Upper lobe of right lung (tissue), 1 donor: ENCODE data around the gene MTCL1. TPM values are rescaled to one million over a fixed set of nuclear protein-coding genes. Genes with fewer than 3 reads are reported as not detected.

Source experiments
- ATAC-seq: fragments of 200-7000 bp; cut with Tn5 transposase; one replicate; pipeline ENCODE4 v1.9.1; 2020; ENCODE audit warnings: mild to moderate bottlenecking, moderate library complexity
- DNase-seq: peaks from one replicate; pipeline ENCODE4 v3.0.0-alpha.2; 2020
- H3K27ac ChIP-seq: fragments of 200-600 bp; one replicate; pipeline ENCODE4 v1.8.0; 2022
- H3K27me3 ChIP-seq: fragments of 200-600 bp; one replicate; pipeline ENCODE4 v1.8.0; 2022; ENCODE audit warnings: mild to moderate bottlenecking
- H3K36me3 ChIP-seq: fragments of 200-600 bp; one replicate; pipeline ENCODE4 v1.8.0; 2022
- H3K4me1 ChIP-seq: fragments of 200-600 bp; one replicate; pipeline ENCODE4 v1.8.0; 2022
- H3K4me3 ChIP-seq: fragments of 200-600 bp; one replicate; pipeline ENCODE4 v1.8.0; 2022; ENCODE audit warnings: mild to moderate bottlenecking
- H3K9me3 ChIP-seq: fragments of 200-600 bp; one replicate; pipeline ENCODE4 v1.8.0; 2022
- CTCF ChIP-seq: fragments of 200-600 bp; IDR thresholded peaks from one replicate; pipeline ENCODE4 v1.8.0; 2022; ENCODE audit warnings: antibody characterized with exemption
- intact Hi-C: fragments of 100-400 bp; cut with DNase I; formaldehyde crosslinking; loops from one replicate; pipeline ENCODE4 v1.11.0; 2022
- total RNA-seq: library from RNA; stranded (reverse); fragmentation: NEBNext Ultra II Directional; extraction: Animal tissue kit (Norgen Biotek cat#: 25700); gene quantifications from one replicate; pipeline ENCODE4 v1.2.1, GENCODE V29; 2021
- donor health status: DM: no; HTN: yes; CAD: no; lungs with severe emphysema.

The MTCL1 gene
- total RNA-seq, 1 donor from 2014 or later = 10.1 TPM

- H3K27ac ChIP-seq = peak overlapping the region; percentile 82
- peak overlapping the region; percentile 71 for H3K4me3 ChIP-seq
- peaks cover 17% of the 10 kb centered on the region for H3K4me1 ChIP-seq
- no peaks in the 10 kb centered on the region for H3K36me3 ChIP-seq
- H3K27me3 ChIP-seq = no peaks in the 10 kb centered on the region
- H3K9me3 ChIP-seq = no peaks in the 10 kb centered on the region
- TF ChIP-seq CTCF = no peak
- DNase-seq (peak; percentile 64), ATAC-seq (peak; percentile 2)
- intact Hi-C loops = no loop called here
Measured at GRCh38 chr18:8703781-8704301, 1.5 kb upstream of the MTCL1 start.

- H3K9me3 ChIP-seq = no peaks in the 10 kb centered on the region
- intact Hi-C loops = no loop called here
- no peak for TF ChIP-seq CTCF
- DNase-seq (peak; percentile 95), ATAC-seq (peak; percentile 95)
- no peaks in the 10 kb centered on the region for H3K36me3 ChIP-seq
- no peaks in the 10 kb centered on the region for H3K27me3 ChIP-seq
- H3K4me1 ChIP-seq = peaks cover 17% of the 10 kb centered on the region
- peak overlapping the region; percentile 82 for H3K27ac ChIP-seq
- peak overlapping the region; percentile 71 for H3K4me3 ChIP-seq
Measured at GRCh38 chr18:8704361-8705237, 757 bp upstream of the MTCL1 start.

GRCh38 chr18:8705961-8706790 is 820 bp downstream of the MTCL1 start:
- Histone ChIP-seq H3K27ac (peak overlapping the region; percentile 24), H3K4me3 (peak overlapping the region; percentile 58), H3K4me1 (peaks cover 17% of the 10 kb centered on the region), H3K9me3 (no peaks in the 10 kb centered on the region), H3K27me3 (no peaks in the 10 kb centered on the region), H3K36me3 (no peaks in the 10 kb centered on the region)
- no peak for TF ChIP-seq CTCF
- peak; percentile 71 for DNase-seq
- ATAC-seq = no peak
- intact Hi-C loops = no loop called here

- ATAC-seq (peak; percentile 1), DNase-seq (peak; percentile 76)
- Histone ChIP-seq H3K27ac (peak overlapping the region; percentile 24), H3K27me3 (no peaks in the 10 kb centered on the region), H3K9me3 (no peaks in the 10 kb centered on the region), H3K4me3 (peak overlapping the region; percentile 58), H3K4me1 (peaks cover 17% of the 10 kb centered on the region), H3K36me3 (no peaks in the 10 kb centered on the region)
- intact Hi-C loops = no loop called here
- TF ChIP-seq CTCF = no peak
Measured at GRCh38 chr18:8706791-8707555, 1.6 kb downstream of the MTCL1 start.

- no peak for TF ChIP-seq CTCF
- H3K27ac ChIP-seq = no peak overlapping the region
- H3K27me3 ChIP-seq = no peaks in the 10 kb centered on the region
- H3K4me1 ChIP-seq = peaks cover 17% of the 10 kb centered on the region
- intact Hi-C loops = no loop called here
- ATAC-seq (no peak), DNase-seq (no peak)
- H3K4me3 ChIP-seq = peak overlapping the region; percentile 58
- H3K9me3 ChIP-seq = no peaks in the 10 kb centered on the region
- no peaks in the 10 kb centered on the region for H3K36me3 ChIP-seq
Measured at GRCh38 chr18:8707556-8708300, 2.4 kb downstream of the MTCL1 start.
